ENCODE results near the gene PHF19. TPM values are rescaled to one million over a fixed set of nuclear protein-coding genes. Genes with fewer than 3 reads are reported as not detected.

PHF19 gene
- polyA plus RNA-seq, 1 of the 3 experiments (the other 2 are of a cell fraction), result 33.4 TPM

DNA sequence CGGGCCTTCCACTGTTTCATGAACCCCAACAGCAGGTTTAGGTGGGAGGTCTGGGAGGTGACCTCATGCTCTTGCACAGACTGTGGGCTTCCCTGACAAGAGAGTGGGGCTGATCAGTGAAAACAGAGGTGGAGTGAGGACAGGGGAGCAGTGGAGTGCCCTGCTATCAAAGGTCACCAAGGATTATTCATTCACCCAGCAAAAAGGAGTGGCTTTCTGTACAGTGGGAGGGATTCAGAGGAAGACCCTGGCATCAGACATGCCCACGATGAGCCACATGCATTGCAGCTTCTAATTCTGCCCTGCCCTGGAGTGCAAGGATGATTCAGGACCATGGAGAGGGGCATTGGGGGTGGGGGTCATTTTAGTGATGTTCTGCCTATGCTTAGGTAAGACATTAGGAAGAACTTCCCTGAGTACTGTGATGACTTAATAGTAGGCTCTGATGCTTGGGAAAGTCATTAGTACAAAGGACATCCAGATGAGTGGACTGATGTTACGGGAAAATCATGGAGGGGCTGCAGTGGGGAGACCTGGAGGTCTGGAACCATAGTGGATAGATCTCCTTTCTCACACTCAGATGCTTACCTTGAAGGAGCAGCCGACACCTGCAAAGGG is 36.8 kb upstream of the PHF19 start:
- Histone ChIP-seq H3K4me3 (ENCODE audit: low read depth in 2 of 2, low read length in 1 of 2) (no peak overlapping the region), H3K9me3 (no peaks in the 10 kb centered on the region), H3K79me2 (ENCODE audit: insufficient read depth) (no peaks in the 10 kb centered on the region), H3F3A (replicated peaks; ENCODE audit: insufficient read depth) (peaks cover 16% of the 10 kb centered on the region), H3K27ac (ENCODE audit: low read depth in 2 of 2, low read length in 1 of 2) (no peak overlapping the region), H3K4me1 (ENCODE audit: control insufficient read depth in 1 of 2, insufficient read depth in 2 of 2, low read depth in 1 of 2, low read length in 1 of 2) (peaks cover 23 to 34% of the 10 kb centered on the region in 2 experiments), H3K9me2 (no peaks in the 10 kb centered on the region), H2AFZ (ENCODE audit: low read depth) (no peak overlapping the region), H3K9ac (no peak overlapping the region), H3K36me3 (replicated peaks in 1 of 2; ENCODE audit: control insufficient read depth in 1 of 2, insufficient read depth in 2 of 2, low read length in 1 of 2) (no peaks in the 10 kb centered on the region), H3K27me3 (ENCODE audit: insufficient read depth) (no peaks in the 10 kb centered on the region), H4K20me1 (ENCODE audit: insufficient read depth) (no peaks in the 10 kb centered on the region), H3K4me2 (no peak overlapping the region)
- ChIA-PET CTCF (interaction anchor here (0.8 kb wide), 1 partner anchor 10 kb away, joined by 3 read pairs; no protein-coding TSS in a partner anchor), POLR2A (no interaction called here)
- 75% methylated on average over 2 of the region's 4 CpGs for WGBS (ENCODE audit: low lambda C conversion rate)
- TF ChIP-seq, protein P1, sequence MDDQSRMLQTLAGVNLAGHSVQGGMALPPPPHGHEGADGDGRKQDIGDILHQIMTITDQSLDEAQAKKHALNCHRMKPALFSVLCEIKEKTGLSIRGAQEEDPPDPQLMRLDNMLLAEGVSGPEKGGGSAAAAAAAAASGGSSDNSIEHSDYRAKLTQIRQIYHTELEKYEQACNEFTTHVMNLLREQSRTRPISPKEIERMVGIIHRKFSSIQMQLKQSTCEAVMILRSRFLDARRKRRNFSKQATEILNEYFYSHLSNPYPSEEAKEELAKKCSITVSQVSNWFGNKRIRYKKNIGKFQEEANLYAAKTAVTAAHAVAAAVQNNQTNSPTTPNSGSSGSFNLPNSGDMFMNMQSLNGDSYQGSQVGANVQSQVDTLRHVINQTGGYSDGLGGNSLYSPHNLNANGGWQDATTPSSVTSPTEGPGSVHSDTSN (IDR thresholded peaks at IDR 0.05), result no peak
- TF ChIP-seq, protein P2, sequence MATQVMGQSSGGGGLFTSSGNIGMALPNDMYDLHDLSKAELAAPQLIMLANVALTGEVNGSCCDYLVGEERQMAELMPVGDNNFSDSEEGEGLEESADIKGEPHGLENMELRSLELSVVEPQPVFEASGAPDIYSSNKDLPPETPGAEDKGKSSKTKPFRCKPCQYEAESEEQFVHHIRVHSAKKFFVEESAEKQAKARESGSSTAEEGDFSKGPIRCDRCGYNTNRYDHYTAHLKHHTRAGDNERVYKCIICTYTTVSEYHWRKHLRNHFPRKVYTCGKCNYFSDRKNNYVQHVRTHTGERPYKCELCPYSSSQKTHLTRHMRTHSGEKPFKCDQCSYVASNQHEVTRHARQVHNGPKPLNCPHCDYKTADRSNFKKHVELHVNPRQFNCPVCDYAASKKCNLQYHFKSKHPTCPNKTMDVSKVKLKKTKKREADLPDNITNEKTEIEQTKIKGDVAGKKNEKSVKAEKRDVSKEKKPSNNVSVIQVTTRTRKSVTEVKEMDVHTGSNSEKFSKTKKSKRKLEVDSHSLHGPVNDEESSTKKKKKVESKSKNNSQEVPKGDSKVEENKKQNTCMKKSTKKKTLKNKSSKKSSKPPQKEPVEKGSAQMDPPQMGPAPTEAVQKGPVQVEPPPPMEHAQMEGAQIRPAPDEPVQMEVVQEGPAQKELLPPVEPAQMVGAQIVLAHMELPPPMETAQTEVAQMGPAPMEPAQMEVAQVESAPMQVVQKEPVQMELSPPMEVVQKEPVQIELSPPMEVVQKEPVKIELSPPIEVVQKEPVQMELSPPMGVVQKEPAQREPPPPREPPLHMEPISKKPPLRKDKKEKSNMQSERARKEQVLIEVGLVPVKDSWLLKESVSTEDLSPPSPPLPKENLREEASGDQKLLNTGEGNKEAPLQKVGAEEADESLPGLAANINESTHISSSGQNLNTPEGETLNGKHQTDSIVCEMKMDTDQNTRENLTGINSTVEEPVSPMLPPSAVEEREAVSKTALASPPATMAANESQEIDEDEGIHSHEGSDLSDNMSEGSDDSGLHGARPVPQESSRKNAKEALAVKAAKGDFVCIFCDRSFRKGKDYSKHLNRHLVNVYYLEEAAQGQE (IDR thresholded peaks at IDR 0.05; ENCODE audit: low read depth, low read length), result peak; percentile 97
- DNase-seq, result no peak

DNA sequence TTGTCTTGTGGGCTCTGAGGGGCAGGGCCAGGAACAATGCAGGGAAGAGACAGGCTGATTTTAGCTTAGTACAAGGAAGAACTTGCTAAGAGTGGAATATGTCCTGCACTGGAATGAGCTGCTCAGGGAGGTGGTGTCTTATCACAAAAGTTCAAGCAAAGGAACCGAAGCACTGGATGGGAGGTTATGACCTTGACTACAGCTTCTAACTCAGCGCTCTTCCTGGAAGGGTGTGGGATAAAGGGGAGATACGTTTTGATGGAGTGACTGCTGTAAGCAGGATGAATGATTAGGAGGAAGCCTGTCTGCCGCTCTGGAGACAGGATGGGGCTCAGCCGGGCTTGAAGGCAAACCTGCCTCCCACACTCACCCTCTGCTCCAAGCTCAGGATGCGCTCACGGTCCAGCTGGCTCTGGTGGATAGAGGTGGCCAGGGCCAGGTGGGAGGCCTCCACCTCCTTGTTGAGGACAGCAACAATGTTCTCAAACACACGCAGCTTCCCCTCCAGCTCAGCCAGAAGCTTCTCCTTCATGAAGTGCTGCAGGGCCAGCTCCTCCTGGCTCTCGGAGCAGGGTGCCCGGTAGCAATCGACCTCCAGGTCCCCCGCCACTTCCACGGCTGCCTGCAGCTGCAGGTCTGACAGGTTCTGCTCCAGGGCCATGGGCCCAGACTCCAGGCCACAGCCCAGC is 36.1 kb upstream of the PHF19 start:
- H3K27ac ChIP-seq (ENCODE audit: low read depth in 2 of 2, low read length in 1 of 2), result no peak overlapping the region
- ChIA-PET CTCF (no interaction called here), POLR2A (interaction anchor here (0.6 kb wide), 1 partner anchor 11 kb away, joined by 3 read pairs; no protein-coding TSS in a partner anchor)
- H3K79me2 ChIP-seq (ENCODE audit: insufficient read depth), result no peaks in the 10 kb centered on the region
- no peaks in the 10 kb centered on the region for H3K27me3 ChIP-seq (ENCODE audit: insufficient read depth)
- H3K9me2 ChIP-seq, result no peaks in the 10 kb centered on the region
- peaks cover 16% of the 10 kb centered on the region for H3F3A ChIP-seq (replicated peaks; ENCODE audit: insufficient read depth)
- no peak overlapping the region for H3K9ac ChIP-seq
- no peak for DNase-seq
- H3K4me3 ChIP-seq (ENCODE audit: low read depth in 2 of 2, low read length in 1 of 2), result no peak overlapping the region
- no peaks in the 10 kb centered on the region for H3K9me3 ChIP-seq
- no peak overlapping the region for H3K4me2 ChIP-seq
- no peaks in the 10 kb centered on the region for H4K20me1 ChIP-seq (ENCODE audit: insufficient read depth)
- peaks cover 23 to 31% of the 10 kb centered on the region in 2 experiments; a peak in 3 of 4 replicates for H3K4me1 ChIP-seq (ENCODE audit: control insufficient read depth in 1 of 2, insufficient read depth in 2 of 2, low read depth in 1 of 2, low read length in 1 of 2)
- 90% methylated on average over 13 of the region's 13 CpGs for WGBS (ENCODE audit: low lambda C conversion rate)
- H2AFZ ChIP-seq (ENCODE audit: low read depth), result no peak overlapping the region
- H3K36me3 ChIP-seq (replicated peaks in 1 of 2; ENCODE audit: control insufficient read depth in 1 of 2, insufficient read depth in 2 of 2, low read length in 1 of 2), result no peaks in the 10 kb centered on the region
- TF ChIP-seq, protein P3, sequence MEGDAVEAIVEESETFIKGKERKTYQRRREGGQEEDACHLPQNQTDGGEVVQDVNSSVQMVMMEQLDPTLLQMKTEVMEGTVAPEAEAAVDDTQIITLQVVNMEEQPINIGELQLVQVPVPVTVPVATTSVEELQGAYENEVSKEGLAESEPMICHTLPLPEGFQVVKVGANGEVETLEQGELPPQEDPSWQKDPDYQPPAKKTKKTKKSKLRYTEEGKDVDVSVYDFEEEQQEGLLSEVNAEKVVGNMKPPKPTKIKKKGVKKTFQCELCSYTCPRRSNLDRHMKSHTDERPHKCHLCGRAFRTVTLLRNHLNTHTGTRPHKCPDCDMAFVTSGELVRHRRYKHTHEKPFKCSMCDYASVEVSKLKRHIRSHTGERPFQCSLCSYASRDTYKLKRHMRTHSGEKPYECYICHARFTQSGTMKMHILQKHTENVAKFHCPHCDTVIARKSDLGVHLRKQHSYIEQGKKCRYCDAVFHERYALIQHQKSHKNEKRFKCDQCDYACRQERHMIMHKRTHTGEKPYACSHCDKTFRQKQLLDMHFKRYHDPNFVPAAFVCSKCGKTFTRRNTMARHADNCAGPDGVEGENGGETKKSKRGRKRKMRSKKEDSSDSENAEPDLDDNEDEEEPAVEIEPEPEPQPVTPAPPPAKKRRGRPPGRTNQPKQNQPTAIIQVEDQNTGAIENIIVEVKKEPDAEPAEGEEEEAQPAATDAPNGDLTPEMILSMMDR (IDR thresholded peaks at IDR 0.05), result no peak
- TF ChIP-seq SMC3 (IDR thresholded peaks at IDR 0.05; ENCODE audit: low read depth, low read length), result no peak
- no peak for TF ChIP-seq NRF1 (IDR thresholded peaks at IDR 0.05; ENCODE audit: low read depth, low read length)
- TF ChIP-seq, protein P4, sequence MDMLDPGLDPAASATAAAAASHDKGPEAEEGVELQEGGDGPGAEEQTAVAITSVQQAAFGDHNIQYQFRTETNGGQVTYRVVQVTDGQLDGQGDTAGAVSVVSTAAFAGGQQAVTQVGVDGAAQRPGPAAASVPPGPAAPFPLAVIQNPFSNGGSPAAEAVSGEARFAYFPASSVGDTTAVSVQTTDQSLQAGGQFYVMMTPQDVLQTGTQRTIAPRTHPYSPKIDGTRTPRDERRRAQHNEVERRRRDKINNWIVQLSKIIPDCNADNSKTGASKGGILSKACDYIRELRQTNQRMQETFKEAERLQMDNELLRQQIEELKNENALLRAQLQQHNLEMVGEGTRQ (IDR thresholded peaks at IDR 0.05; ENCODE audit: borderline replicate concordance, low read depth, low read length), result no peak
- TF ChIP-seq TAF1 (IDR thresholded peaks at IDR 0.05; ENCODE audit: borderline replicate concordance, low read depth, low read length), result no peak
- TF ChIP-seq RXRA (IDR thresholded peaks at IDR 0.05; ENCODE audit: borderline replicate concordance, low read depth), result no peak
- TF ChIP-seq, protein P5, sequence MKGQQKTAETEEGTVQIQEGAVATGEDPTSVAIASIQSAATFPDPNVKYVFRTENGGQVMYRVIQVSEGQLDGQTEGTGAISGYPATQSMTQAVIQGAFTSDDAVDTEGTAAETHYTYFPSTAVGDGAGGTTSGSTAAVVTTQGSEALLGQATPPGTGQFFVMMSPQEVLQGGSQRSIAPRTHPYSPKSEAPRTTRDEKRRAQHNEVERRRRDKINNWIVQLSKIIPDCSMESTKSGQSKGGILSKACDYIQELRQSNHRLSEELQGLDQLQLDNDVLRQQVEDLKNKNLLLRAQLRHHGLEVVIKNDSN (IDR thresholded peaks at IDR 0.05; ENCODE audit: borderline replicate concordance, low read depth), result no peak
- no peak for TF ChIP-seq EZH2phosphoT487 (IDR thresholded peaks at IDR 0.05; ENCODE audit: borderline replicate concordance, low read depth)
- no peak for TF ChIP-seq MXI1 (IDR thresholded peaks at IDR 0.05; ENCODE audit: low read depth, low read length)
- TF ChIP-seq JUND (IDR thresholded peaks at IDR 0.05), result no peak
- TF ChIP-seq, protein P1 (IDR thresholded peaks at IDR 0.05), result no peak
- no peak for TF ChIP-seq TCF12 (IDR thresholded peaks at IDR 0.05)
